Measurements from ENCODE around the gene C4orf50. TPM values are rescaled to one million over a fixed set of nuclear protein-coding genes. Genes with fewer than 3 reads are reported as not detected.

Gene C4orf50
- total and polyA plus RNA-seq, 2 of the 4 experiments (the other 2 are of a cell fraction): not detected

DNA sequence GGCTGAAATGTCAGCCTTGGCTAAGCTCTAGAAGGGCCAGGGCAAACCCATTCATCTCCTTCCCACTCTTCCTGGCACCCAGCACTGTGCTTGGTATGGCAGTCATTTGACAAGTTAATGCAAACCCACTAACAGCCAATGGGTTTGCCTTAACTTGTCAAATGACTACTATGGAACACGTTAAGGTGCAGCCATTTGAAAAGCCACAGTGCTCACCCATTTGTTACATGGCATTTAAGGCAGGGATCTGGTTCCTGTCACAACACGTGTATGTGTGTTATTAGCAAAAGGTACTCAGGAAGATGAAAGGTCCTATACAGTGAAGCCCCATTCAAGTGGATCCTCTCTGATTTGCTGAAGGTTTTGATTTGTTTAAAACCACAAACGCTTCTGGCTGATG, 132.5 kb downstream of the C4orf50 start:
- 63% methylated on average over 1 of the region's 3 CpGs; no CpG with 5 or more reads in 1 of the 2 experiments for WGBS, 2 experiments (ENCODE audit: extremely low coverage in 2 of 2, insufficient read length in 1 of 2)
- H3K27ac ChIP-seq (ENCODE audit: insufficient read depth, low read length): no peak overlapping the region
- H3K36me3 ChIP-seq (ENCODE audit: control insufficient read depth, insufficient read depth, low read length): no peaks in the 10 kb centered on the region
- DNase-seq (no peak), ATAC-seq (ENCODE audit: low read depth) (no peak)
- no peak for TF ChIP-seq NFE2L2 (IDR thresholded peaks at IDR 0.05; ENCODE audit: low read depth, low read length)
- TF ChIP-seq FOS (IDR thresholded peaks at IDR 0.05; ENCODE audit: low read depth, low read length): no peak
- no peak for TF ChIP-seq RAD21 (IDR thresholded peaks at IDR 0.05; ENCODE audit: low read length)
- TF ChIP-seq MAZ (IDR thresholded peaks at IDR 0.05; ENCODE audit: borderline replicate concordance, low read depth, low read length): no peak
- no peak for TF ChIP-seq CEBPB (IDR thresholded peaks at IDR 0.05; ENCODE audit: low read depth, low read length)
- no peak overlapping the region for H3K56ac ChIP-seq (ENCODE audit: extremely low read depth, insufficient read depth, low read length)
- in situ Hi-C loops (cut with MboI; ENCODE audit: low sequenced_read_pairs) (no loop called here), dilution Hi-C loops (cut with HindIII; ENCODE audit: low sequenced_read_pairs, unreplicated experiment) (no loop called here), intact Hi-C loops (cut with micrococcal nuclease) (loop anchor here (5.0 kb wide), 1 partner anchor 178 kb away; the partner anchor contains the start of gene EVC2)
- no peak overlapping the region for H2BK5ac ChIP-seq (ENCODE audit: low read depth, low read length, poor library complexity, severe bottlenecking)
- H3K9ac ChIP-seq (ENCODE audit: low read depth, low read length): no peak overlapping the region
- H4K8ac ChIP-seq (ENCODE audit: low read depth in 2 of 2, low read length in 2 of 2): no peak overlapping the region
- H2BK15ac ChIP-seq (ENCODE audit: low read depth, low read length): no peak overlapping the region
- BruUV-seq (replicated peaks): no TSS peak
- POLR2A ChIA-PET (ENCODE audit: unreplicated experiment): no interaction called here
- no peak overlapping the region for H3K4me3 ChIP-seq (ENCODE audit: insufficient read depth, low read depth, low read length)
- H4K20me1 ChIP-seq (ENCODE audit: insufficient read depth, low read length): no peaks in the 10 kb centered on the region; the same call in 1 of the 2 replicates
- no peaks in the 10 kb centered on the region for H3K79me1 ChIP-seq (ENCODE audit: low read depth in 1 of 2, low read length in 2 of 2)
- H3K27me3 ChIP-seq (ENCODE audit: control insufficient read depth, insufficient read depth, low read length): peaks cover 26% of the 10 kb centered on the region
- no peaks in the 10 kb centered on the region for H3K9me3 ChIP-seq (ENCODE audit: control insufficient read depth, insufficient read depth, low read length)
- H3K4ac ChIP-seq (ENCODE audit: low read depth, low read length): no peak overlapping the region
- H4K91ac ChIP-seq (ENCODE audit: insufficient read depth, low read depth, low read length): no peak overlapping the region
- H2BK120ac ChIP-seq (ENCODE audit: low read depth, low read length): no peak overlapping the region
- H3K4me1 ChIP-seq (ENCODE audit: control insufficient read depth, insufficient read depth, low read length): no peaks in the 10 kb centered on the region
- H2AFZ ChIP-seq (replicated peaks; ENCODE audit: low read length, poor library complexity): no peak overlapping the region
- no peak overlapping the region for H2BK20ac ChIP-seq (ENCODE audit: low read depth, low read length)
- no peak overlapping the region for H3K4me2 ChIP-seq (ENCODE audit: low read depth, low read length)
- no peak overlapping the region for H4K5ac ChIP-seq (ENCODE audit: low read depth, low read length)
- no peak overlapping the region for H3K23ac ChIP-seq (ENCODE audit: low read depth, low read length)
- no peak overlapping the region for H3K14ac ChIP-seq (replicated peaks; ENCODE audit: low read depth, low read length)
- H2AK5ac ChIP-seq (ENCODE audit: low read depth, low read length): no peak overlapping the region
- H2AK9ac ChIP-seq (replicated peaks; ENCODE audit: low read depth, low read length, poor library complexity): no peak overlapping the region
- H3K9me1 ChIP-seq (ENCODE audit: insufficient read depth, low read length): no peaks in the 10 kb centered on the region
- CTCF ChIA-PET: no interaction called here
- no peak overlapping the region for H3K18ac ChIP-seq (ENCODE audit: low read depth, low read length)

All from IMR-90 (cell line).